KBM-7 (cell line): ENCODE results near the gene IL1RAPL1.

Experiments used
- DNase-seq: peaks from one replicate; pipeline ENCODE4 v3.0.0-alpha.2; 2015
- in situ Hi-C: fragments of 300-500 bp; cut with MboI; formaldehyde crosslinking; loops from 2 replicates; pipeline ENCODE4 v1.14.3; 2020; ENCODE audit warnings: low sequenced_read_pairs, low pct_unique_long_range_greater_than_20kb, mixed read lengths

The IL1RAPL1 gene

GRCh38 chrX:29962061-29962460 is 1374.8 kb downstream of the IL1RAPL1 start:
- in situ Hi-C loops: no loop called here
- no peak for DNase-seq

GRCh38 chrX:29965634-29966033 is 1378.4 kb downstream of the IL1RAPL1 start:
- in situ Hi-C loops: no loop called here
- no peak for DNase-seq

GRCh38 chrX:29992083-29992482 is 1404.8 kb downstream of the IL1RAPL1 start:
- in situ Hi-C loops: no loop called here
- no peak for DNase-seq

GRCh38 chrX:30005813-30006212 is 1418.6 kb downstream of the IL1RAPL1 start:
- in situ Hi-C loops: no loop called here
- no peak for DNase-seq
